Stimulated activated CD4-positive, alpha-beta T cell treated with anti-CD3 and anti-CD28 coated beads, TNF-alpha, amount 100 ng/mL, for 24 hours (primary cell): ENCODE data around the gene FOXK1.
"Not testable (repeated sequence)": the region's sequence is repeated elsewhere in the genome, so short reads cannot be mapped to it uniquely, and the experiment has no call there.

Experiments used
- DNase-seq, 3 experiments: peaks; one replicate each; pipeline ENCODE4 v3.0.0-alpha.2; 2020; ENCODE audit warnings: low read depth in 3 of 3

Gene FOXK1

DNA sequence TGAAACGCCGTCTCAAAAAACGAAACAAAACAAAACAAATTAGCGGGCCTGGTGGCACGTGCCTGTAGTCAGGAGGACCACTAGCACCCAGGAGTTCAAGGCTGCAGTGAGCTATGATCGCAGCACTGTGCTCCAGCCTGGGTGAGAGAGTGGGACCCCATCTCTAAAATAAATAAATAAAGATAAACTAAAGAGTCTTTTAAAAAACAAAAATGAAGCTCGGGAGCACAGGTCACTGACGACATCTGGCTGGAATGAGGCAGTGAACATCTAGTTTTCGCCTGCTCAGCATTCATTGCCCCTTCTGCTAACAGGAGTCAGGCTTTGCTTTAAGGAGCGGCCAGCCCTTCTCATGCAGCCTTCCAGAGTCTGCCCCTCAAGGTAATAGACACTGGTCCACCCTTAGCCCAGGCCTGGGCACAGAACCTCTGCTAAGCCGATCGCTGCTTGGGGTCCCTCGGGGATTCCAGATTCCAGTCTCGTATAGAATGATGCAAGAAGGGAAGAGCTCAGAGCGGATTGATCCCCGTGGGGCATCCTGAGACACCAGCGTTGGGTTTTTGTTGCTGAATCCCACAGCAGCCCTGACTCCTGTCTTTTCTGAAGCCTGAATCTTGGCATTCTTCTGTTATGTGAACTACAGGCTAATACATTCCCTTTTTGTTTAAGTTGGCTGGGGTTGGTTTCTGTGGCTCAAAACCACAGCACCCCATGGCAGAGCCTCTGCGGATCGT, 14.2 kb upstream of the FOXK1 start:
- DNase-seq: no peak

DNA sequence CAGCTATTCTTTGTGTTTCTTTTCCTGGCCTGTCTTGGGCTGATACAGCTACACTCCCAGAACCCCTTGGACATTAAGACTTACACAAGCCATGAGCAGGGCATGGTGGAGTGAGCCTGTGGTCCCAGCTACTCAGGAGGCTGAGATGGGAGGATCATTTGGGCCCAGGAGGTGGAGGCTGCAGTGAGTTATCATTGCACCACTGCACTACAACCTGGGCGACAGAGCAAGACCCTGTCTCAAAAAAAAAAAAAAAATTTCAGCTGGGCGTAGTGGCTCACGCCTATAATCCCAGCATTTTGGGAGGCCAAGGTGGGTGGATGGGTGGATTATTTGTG, 13.6 kb upstream of the FOXK1 start:
- no peak for DNase-seq

DNA sequence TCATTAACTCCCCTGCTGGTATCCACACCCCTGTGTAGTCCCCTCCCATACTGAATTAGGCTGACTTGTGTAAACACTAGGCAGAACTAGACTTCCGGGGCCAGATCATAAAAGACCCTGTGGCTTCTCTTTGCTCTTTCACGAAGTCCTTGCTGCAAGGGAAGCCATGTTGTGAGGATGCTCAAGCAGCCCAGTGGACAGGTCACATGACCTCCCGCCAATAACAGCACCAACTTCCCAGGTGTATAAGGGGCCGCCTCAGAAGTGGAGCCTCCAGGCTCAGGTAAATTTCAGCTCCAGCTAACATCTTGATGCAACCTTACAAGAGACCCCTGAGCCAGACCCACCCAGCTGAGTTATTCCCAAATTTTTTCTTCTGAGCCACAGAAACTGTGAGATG, 11.3 kb upstream of the FOXK1 start:
- DNase-seq: no peak

DNA sequence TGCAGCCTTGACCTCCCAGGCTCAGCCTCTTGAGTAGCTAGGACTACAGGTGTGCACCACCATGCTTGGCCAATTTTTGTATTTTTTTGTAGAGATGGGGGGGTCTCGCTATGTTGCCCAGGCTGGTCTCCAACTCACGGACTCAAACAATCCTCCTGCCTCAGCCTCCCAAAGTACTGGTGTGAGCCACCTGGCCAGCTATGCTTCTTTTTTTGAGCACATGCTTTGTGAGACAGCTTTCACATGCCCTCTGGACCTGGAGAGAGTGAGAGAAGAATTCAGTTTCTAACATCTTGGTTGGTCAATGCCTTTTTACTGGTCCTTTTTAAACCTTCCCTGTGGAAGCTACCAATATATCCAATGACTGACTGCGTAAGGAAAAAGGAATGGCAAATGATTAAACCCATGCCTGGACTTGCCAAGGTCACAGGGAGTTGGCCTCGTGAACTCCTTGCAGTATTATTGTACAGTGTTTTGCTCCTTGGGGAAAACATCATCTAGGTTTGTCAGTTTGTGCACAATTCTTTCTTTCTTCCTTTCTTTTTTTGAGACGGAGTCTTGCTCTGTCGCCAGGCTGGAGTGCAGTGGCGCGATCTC, 6.2 kb upstream of the FOXK1 start:
- DNase-seq: no peak

DNA sequence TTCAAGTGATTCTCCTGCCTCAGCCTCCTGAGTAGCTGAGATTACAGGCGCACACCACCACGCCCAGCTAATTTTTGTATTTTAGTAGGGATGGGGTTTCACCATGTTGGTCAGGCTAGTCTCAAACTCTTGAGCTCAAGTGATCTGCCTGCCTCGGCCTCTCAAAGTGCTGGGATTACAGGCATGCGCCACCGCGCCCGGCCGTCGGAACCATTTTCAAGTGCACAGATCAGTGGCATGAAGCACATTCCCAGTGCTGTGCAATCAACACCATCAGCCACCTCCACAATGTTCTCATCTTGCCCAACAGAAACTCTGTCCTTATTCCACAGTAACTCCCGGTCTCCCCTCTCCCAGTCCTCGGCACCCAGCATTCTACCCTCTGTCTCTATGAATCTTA, 4.6 kb upstream of the FOXK1 start:
- not testable (repeated sequence) for DNase-seq

DNA sequence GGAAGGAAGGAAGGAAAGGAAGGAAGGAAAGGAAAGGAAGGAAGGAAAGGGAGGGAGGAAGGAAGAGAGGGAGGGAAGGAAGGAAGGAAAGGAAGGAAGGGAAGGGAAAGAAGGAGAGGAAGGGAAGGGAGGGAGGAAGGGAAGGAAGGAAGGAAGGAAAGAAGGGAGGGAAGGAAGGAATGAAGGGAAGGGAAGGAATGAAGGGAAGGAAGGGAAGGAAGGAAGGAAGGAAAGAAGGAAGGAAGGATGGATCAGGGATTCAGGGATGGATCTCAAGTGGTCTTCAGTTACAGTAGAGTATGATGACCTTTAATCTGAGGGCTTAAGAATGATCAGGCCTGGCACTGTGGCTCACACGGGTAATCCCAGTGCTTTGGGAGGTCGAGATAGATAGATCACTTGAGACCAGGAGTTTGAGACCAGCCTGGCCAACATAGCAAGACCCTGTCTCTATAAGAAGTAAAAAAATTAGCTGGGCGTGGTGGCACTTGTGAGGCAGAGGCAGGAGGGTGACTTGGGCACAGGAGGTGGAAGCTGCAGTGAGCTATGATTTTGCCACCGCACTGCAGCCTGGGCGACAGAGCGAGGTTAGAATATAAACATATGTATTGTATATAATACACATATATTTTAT, 760 bp upstream of the FOXK1 start:
- DNase-seq: no peak

DNA sequence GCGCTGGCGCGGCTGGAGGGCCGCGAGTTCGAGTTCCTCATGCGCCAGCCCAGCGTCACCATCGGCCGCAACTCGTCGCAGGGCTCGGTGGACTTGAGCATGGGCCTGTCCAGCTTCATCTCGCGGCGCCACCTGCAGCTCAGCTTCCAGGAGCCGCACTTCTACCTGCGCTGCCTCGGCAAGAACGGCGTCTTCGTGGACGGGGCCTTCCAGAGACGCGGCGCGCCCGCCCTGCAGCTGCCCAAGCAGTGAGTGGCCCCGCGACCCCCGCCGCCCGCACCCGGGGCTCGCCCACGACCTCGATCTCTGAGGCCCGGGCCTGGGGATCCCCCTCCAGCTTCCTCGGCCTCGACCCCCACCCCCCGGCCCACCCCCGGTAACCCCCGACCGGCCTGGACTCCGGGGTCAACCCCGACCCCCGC, 537 bp downstream of the FOXK1 start:
- DNase-seq: peak in 2 of 3 experiments; percentile 6 to 43

DNA sequence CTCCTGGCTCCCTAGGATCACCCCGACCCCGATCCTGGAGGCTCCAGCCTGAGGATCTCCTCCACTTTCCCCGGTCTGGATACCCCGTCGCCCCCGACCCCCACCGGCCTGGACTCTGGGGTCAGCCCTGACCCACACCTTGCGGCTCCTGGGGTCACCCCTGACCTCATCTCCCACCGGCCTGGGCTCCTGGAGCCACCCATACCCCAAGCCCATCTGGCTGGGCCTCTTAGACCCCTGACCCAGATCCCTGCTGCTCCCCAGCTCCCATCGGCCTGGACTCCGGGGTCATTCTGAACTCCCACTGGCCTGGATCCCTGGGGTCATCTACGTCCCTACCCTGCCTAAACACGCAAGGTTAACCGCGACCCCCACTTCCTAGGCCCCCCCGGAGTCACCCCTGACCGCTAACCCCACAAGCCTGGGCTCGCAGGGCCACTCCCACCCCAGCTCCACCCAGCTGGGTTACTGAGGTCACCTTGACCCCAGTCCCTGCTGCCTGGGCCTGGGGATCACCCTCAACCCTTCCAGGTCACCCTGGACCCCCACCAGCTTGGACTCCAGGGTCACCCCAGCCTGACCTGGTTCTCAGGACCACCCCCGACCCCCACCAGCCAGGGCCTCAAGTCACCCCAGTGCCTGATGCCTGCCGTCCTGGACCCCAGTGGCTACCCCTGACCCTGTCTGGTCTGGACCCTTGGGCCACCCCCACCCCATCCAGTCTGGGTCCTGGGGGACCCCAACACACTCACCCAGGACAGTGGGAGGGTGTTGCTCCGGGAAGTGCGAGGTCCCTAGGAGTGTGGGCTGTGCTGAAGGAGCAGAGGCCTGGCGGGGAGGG, 1.2 kb downstream of the FOXK1 start:
- no peak for DNase-seq

DNA sequence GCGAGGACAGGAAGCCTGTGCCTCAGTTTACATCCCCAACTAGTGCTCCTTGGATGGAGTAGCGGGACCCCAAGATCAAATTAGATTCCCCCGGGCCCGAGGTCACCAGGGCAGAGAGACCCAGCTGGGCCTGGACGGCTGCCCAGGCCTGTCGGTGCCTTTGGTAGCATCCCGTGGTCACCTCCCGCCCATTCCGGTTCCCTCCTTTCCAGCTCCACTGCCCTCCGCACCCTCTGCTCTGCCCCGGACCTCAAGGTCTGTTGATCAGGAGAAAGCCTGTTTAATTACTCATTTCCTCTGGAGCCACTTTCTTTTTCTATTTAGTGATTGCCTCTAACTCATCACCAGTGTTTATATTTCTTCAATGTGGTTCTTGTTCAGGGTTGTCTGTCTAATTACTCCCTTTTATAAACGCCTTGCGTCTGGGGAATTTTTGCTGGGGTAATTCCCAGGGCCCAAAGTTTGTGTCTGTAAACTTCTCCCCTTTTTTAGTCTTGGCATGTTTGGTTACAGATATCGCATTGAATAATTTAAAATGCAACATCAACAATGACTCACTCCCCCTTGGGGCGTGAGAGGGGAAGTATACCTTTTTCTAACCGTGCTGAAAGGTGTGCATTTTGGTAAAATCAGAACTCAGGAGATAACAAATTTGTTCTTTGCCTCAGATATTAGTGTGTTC, 1.9 kb downstream of the FOXK1 start:
- peak in 2 of 3 experiments; percentile 21 to 22 for DNase-seq

DNA sequence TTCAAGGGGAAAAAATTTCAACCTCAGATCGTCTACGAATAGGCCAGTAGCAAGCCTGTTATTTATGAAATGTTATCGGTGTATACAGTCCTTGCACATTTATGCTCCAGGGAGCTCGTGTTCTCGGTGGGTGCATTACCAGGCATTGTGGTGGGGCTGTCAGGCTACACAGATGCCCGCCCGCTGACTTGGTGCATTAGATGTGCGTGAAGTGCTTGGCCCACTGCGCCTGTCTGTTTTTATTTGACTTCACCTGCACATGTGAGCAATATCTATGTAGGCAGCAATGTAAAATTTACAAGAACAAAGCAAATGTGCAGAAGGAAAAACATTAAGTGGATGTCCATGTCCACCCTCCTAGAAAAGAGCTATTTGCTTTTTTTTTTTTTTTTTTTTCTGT, 2.8 kb downstream of the FOXK1 start:
- no peak for DNase-seq

DNA sequence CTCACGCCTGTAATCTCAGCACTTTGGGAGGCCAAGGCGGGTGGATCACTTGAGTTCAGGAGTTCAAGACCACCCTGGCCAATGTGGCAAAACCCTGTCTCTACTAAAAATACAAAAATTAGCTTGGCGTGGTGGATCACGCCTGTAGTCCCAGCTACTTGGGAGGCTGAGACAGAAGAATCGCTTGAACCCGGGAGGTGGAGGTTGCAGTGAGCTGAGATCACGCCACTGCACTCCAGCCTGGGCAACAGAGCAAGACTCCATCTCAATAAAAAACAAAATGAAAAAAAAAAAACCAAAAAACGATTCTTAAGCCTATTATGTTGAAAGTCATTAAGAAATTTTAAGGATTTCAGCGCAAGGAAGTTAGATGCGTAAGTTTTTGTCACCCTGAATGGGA, 3.6 kb downstream of the FOXK1 start:
- not testable (repeated sequence) for DNase-seq

DNA sequence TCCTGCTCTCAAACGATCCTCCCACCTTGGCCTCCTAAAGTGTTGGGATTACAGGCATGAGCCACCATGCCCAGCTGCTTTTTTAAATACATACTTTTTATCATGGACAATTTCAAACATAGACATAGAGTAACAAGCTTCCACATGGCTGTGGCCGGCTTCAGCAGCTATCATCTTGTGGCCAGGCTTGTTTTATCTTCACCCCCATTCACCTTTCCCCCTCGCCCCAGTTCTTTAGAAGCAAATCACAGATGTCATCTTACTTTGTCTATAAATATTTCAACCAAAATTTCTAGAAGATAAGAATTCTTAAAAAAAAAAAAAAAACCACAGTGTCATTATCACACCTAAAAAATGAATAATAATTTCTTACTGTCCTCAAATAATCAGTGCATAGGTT, 5.9 kb downstream of the FOXK1 start:
- no peak for DNase-seq

DNA sequence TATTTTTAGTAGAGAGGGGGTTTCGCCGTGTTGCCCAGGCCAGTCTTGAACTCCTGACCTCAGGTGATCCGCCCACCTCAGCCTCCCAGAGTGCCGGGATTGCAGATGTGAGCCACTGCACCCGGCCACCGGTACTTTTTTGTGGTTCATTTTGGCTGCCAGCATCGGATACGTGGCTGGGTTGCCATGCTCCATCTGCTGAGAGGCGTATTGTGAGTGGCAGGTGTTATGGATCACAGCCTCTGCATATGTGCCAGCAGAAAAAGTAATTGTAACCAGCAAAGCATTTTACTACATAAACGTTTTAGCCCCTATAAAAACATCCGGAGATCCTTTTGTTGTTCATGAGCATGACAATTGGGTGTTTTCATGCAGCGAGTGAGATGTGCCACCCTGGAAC, 7.1 kb downstream of the FOXK1 start:
- no peak for DNase-seq

DNA sequence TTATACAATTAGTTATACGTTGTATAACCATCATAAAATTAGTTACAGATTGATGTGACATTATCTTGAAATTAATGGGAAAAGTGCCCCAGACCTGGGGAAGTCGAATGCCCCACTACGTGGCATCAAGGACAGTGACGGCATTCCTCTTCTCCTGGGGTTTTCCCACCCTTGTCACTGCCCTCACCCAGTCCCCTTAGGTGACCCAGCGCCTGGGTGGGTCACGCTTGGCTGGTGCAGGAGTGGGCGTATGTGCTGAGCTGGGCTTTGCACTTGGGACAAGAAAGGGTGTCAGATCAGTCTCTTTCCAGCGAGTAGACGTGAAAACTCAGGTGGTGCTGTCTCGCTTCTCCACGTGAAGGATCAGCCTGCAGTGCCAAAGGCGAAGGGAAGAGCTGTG, 7.6 kb downstream of the FOXK1 start:
- no peak for DNase-seq

DNA sequence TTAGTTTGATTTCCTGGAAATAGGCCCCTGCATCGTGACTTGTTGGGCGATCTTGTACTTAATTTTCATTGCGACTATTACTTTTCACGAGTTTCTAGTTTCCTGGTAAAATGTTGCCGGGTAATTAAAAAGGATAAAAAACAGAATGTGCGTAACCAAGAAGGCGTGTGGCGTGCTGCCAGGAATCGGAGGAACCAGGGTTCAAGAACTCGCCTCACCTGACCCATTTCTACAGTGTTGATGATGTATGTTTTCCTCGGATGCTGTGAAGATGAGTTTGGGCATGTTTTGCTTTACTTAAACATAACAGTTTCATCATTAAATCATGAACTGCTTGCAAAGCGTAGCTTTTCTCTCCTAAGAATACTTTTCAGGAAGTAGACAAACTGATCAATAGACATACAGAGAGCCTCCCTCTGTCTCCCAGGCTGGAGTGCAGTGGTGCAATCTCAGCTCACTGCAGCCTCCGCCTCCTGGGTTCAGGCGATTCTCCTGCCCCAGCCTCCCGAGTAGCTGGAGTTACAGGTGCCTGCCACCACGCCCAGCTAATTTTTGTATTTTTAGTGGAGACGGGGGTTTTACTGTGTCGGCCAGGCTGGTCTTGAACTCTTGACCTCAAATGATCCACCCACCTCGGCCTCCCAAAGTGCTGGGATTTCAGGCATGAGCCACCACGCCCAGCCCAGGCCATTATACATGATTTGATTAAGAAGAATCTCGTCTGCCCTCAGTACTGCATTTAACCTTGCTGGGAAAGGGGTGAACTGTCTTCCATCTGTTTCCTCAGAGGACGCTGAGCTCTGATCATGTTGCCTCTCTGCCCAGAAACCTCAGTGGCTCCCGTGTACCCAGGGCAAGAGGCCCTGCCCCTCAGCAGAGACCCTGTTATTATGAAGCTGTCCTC, 9.1 kb downstream of the FOXK1 start:
- no peak for DNase-seq

DNA sequence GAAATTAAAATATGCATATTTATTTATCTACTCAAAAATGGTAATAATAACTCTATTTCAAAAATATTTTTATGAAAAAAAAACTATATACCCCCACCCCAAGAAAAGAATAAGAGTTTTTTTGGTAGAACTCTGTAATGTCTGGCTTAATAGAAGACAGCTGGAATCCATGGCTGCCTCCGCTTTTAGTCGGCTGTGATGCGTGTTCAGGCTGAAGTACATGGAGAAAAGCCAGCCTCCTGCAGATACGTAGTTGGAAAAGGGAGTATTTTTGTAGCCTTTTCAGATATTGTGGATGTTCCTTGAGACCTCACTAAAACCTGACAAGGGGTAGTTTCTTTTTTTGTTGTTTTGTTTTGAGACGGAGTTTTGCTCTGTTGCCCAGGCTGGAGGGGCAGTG, 10.0 kb downstream of the FOXK1 start:
- no peak for DNase-seq

DNA sequence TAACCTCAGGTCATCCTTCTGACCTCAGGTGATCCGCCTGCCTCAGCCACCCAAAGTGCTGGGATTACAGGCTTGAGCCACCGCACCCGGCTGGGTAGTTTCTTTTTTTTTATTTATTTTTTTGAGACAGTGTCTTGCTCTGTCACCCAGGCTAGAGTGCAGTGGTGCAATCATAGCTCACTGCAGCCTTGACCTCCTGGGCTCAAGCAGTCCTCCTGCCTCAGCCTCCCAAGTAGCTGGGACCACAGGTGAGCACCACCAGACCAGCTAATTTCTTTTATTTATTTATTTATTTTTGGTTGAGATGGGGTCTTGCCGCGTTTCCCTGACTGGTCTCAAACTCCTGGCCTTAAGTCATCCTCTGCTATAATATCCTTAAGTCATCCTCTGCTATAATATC, 10.5 kb downstream of the FOXK1 start:
- DNase-seq: not testable (repeated sequence)

DNA sequence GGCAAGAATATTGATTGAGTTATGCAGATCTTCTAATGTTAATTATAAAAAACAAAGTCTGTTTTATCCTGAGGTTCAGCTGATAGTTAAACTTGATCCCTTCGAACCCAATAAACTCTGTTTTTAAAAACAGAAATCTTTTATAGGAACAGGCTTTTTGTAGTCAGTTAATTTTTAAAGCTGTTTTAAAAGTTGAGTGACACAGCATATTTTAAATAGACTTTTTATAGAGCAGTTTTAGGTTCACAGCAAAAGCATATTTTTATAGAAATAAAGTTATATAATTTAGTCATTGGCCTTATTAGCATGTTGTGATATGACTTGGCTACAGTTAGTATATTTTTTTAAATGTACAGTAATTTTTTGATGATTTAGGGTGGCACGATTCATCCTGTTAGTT, 11.1 kb downstream of the FOXK1 start:
- no peak for DNase-seq

DNA sequence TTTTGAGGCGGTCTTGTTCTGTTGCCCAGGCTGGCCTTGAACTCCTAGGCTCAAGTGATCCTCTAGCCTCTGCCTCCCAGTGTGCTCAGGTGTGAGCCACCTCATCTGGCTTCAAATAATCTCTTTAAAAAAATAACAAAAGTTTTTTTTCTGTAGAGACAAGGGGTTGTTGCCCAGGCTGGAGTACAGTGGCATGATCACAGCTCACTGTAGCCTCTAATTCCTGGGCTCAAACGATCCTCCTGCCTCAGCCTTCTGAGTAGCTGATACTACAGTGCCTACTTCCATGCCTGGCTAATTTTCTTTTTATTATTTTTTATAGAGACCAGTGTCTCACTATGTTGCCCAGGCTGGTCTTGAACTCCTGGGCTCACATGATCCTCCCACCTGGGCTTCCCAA, 11.7 kb downstream of the FOXK1 start:
- no peak for DNase-seq

DNA sequence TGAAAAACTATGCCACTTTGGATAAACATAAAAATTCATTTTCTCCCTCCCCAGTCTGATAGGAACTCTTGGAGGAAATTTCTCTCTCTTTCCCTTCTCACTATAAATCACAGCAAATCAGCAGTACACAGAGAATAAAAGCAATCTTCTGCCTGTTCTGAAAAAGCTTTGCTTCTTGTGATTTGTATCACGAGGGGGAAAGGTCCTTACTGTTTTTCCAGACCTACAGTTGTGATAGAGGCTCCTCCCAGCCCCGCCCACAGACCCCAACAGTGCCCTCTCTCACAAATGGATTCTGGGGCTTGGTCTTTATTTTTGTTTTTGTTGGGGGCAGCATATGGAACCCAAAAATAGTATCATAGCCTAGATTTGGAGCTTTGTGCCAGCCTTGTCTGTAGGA, 12.2 kb downstream of the FOXK1 start:
- no peak for DNase-seq

DNA sequence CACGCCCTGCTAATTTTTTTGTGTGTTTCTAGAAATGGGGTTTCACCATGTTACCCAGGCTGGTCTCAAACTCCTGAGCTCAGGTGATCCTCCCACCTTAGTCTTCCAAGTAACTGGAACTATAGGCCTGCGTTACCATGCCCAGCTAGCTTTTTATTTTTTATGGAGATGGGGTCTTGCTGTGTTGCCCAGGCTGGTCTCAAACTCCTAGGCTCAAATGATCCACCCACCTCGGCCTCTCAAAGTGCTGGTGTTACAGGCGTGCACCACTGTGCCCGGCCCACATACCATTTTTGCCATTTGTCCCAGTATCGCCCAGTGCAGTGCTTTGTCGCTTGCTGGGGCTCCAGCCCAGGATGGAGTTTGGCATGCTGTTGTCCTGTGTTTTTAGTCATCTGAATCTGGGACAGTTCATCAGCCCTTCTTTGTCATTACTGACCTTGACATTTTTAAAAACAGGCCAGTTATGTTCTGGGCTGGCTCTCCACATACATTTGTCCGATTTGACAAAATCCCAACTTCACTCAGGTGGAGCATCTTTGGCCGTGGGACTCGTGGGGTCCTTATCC, 16.7 kb downstream of the FOXK1 start:
- no peak for DNase-seq
